ENCODE measurements around the gene COLQ.
A peak's percentile ranks its signal among the peaks of the same experiment; 100 is the strongest.

COLQ gene

DNA sequence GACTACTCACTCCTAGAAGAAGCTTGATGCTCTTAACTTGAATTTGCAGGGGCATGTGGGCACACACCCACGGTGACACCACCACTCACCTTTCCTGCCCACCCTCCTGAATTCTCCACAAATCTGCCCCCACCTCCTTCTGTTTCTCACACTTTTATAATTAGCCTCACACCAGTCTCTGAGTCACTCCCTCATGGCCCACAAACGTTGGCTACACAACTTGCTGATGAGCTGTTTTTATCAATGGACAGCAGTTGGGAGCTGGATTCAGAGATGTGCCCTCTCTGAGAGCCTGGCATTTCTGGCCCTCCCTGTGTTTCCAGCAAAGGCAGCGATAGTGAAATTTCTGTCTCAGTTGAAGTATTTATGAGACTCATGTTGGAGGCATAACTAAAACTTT is 1.3 kb downstream of the COLQ start:
- DNase-seq (ENCODE audit: low read depth in 2 of 2): peak; percentile 8 to 13

GRCh38 chr3:15519096-15519495 is 2.4 kb downstream of the COLQ start:
- DNase-seq (ENCODE audit: low read depth in 2 of 2): no peak

GRCh38 chr3:15514663-15515340 is 6.7 kb downstream of the COLQ start:
- no peak for DNase-seq (ENCODE audit: low read depth in 2 of 2)

DNA sequence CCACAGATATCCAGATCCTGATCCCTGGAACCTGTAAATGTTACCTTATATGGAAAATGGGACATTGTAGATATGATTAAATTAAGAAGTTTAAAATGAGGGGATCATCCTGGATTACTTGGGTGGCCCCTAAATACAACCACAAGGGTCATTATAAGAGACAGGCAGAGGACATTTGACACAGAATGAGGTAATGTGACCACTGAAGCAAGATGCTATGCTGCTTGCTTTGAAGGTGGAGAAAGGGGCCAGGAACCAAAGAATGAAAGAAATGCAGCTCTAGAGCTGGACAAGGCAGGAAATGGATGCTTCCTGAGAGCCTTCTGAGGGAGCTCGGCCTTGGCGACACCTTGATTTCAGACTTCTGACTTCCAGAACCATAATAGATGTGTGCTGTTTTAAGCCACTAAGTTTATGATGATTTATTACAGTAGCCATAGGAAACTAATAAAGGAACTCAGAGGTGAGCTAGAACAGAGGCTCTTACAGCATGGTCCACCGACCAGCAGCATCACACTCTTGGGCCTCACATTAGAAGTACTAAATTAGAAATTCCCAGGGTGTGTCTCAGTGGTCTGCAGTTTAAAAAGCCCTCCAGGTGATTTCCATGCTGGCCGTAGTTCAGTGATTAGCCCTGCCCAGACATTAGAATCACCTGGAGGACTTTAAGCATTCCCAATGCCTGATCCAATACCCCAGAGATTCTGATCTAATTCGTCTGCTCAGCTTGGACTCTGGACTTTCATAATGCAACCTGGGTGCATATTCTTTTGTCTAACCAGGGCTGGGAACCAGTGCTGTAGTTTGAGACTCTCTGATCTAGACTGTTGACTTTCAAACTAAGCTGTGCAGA is 7.5 kb downstream of the COLQ start:
- no peak for DNase-seq (ENCODE audit: low read depth in 2 of 2)

GRCh38 chr3:15513116-15513515 is 8.4 kb downstream of the COLQ start:
- DNase-seq (ENCODE audit: low read depth in 2 of 2): no peak

DNA sequence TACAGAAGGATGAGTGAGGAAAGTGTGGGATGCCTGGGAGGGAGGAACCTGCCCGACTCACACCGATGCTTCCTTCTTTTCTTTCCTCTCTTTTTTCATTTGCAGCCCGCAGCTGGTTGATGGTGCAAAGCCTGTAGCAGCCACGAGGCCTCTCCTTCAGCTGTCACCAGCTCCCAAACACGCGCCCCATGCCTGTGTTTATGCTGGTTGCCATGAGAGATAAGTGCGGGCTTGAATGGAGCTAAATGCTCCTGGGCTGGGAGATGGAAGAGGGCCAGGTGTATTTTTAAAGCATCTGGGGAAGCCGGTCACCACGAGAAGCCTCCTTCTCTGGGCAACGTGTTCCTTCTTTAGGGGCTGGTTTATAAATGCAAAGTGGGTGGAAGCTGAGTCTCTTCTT is 9.3 kb downstream of the COLQ start:
- no peak for DNase-seq (ENCODE audit: low read depth in 2 of 2)

DNA sequence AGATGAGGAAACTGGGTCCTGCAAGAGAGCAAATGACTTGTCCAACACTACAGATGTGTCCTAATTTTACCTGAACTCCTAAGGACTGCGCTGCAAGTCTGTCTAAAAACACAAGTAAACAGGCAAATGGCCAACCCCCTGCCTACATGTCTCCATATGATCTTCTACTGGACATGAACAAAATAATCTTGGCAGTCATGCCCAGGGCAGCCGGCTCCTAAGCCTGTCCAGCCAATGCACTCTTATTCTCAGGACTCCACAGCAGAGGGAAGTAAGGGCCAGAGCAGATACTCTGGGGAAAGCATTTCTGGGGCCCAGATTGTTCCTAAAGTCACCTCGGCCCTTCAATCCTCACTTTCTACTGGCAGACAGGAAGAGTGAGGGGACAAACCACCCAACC is 10.3 kb downstream of the COLQ start:
- no peak for DNase-seq (ENCODE audit: low read depth in 2 of 2)

- no peak for DNase-seq (ENCODE audit: low read depth in 2 of 2)
Observed at GRCh38 chr3:15510493-15510892, 11.0 kb downstream of the COLQ start.

DNA sequence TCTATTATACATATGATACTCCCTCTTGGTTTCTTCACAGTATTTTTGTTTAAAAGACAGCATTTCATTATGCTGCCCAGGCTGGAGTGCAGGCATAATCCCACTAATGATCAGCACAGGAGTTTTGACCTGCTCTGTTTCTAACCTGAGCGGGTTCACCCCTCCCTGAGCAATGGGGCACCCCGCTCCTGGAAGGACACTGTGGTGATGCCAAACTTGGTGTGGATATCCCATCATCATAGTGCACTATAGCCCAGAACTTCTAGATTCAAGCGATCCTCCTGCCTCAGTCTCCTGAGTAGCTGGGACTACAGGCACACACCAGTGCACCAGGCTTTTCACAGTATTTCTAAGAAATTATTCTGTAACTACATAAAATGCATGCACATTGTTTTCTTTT is 14.9 kb downstream of the COLQ start:
- DNase-seq (ENCODE audit: low read depth in 2 of 2): no peak

DNA sequence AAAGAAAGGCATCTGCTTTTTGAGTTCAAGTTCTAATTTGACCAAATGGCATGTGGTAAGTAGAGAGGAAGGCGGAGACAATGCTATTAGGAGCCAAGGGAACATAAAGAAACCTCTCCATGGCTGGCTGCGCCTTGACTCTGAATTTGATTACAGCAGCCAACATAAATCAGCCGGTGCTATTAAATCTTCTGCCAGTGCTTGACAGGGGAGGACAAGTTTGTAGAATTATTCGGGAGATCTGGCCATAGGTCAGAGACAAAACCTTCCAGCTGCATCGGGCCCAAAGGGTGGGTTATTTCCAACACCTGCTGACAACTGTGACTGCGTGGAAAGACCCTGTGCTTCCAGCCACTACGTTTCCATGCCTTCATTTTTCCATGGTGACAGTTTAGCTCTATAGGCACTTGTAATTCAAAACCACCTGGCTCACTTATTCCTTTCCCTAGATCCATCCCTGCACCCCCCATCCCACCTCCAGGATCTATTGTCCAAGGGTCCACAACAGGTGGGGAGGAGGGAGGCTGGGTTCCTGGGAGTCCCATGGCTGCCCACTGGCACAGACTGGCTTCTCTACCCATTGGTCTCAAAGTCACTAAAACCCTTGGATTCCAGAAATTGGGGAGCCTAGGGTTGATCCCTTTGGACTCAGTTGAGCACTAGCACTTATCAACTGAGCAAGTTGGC is 15.9 kb downstream of the COLQ start:
- DNase-seq (ENCODE audit: low read depth in 2 of 2): no peak

- DNase-seq (ENCODE audit: low read depth in 2 of 2): no peak
Observed at GRCh38 chr3:15502616-15503015, 18.9 kb downstream of the COLQ start.

- no peak for DNase-seq (ENCODE audit: low read depth in 2 of 2)
Observed at GRCh38 chr3:15501126-15501525, 20.4 kb downstream of the COLQ start.

- DNase-seq (ENCODE audit: low read depth in 2 of 2): no peak
Observed at GRCh38 chr3:15500107-15500724, 21.3 kb downstream of the COLQ start.

GRCh38 chr3:15499536-15499935 is 22.0 kb downstream of the COLQ start:
- no peak for DNase-seq (ENCODE audit: low read depth in 2 of 2)

- DNase-seq (ENCODE audit: low read depth in 2 of 2): no peak
Observed at GRCh38 chr3:15498431-15499214, 22.9 kb downstream of the COLQ start.

DNA sequence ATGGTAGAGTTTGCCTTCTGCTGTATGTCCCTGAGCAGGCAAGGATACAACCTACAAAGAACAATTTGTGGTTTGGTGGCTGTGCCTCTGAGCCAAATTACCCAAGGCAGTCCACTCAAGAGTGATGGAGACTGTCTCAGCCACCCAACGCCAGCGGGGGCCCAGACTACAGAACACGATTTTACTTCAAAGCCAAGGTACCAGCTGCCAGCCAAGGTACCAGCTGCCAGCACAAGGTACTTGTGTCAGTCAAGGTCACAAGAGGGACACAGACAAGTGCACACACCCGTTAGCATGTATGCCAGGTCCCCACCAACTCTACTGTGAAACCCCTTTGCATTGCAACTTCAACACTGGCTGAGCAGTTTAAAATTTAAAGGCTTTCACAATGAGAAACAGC is 23.5 kb downstream of the COLQ start:
- DNase-seq (ENCODE audit: low read depth in 2 of 2): no peak

GRCh38 chr3:15496341-15496664 is 25.2 kb downstream of the COLQ start:
- DNase-seq (ENCODE audit: low read depth in 2 of 2): no peak

GRCh38 chr3:15495461-15496340 is 25.8 kb downstream of the COLQ start:
- DNase-seq (ENCODE audit: low read depth in 2 of 2): no peak

GRCh38 chr3:15493436-15493835 is 28.1 kb downstream of the COLQ start:
- DNase-seq (ENCODE audit: low read depth in 2 of 2): no peak

- no peak for DNase-seq (ENCODE audit: low read depth in 2 of 2)
Observed at GRCh38 chr3:15492847-15493360, 28.6 kb downstream of the COLQ start.
